Glomerular endothelial cell (primary cell): Measurements from ENCODE around the gene HPCAL1. TPM values are rescaled to one million over a fixed set of nuclear protein-coding genes. Genes with fewer than 3 reads are reported as not detected.
"Not testable (repeated sequence)": the region's sequence is repeated elsewhere in the genome, so short reads cannot be mapped to it uniquely, and the experiment has no call there.

ENCODE experiments used
- DNase-seq: peaks from one replicate; pipeline ENCODE4 v3.0.0-alpha.2; 2011; ENCODE audit warnings: low read depth, low spot score; ENCODE audit errors: extremely low read depth
- total RNA-seq: library from RNA; depleted of rRNA; stranded (reverse); fragments of >200 nt; gene quantifications from 2 replicates; pipeline ENCODE4 v1.2.3, GENCODE V29; 2015

The HPCAL1 gene
- total RNA-seq, 1 donor from 2014 or later, result 114 TPM

- DNase-seq, result no peak
Observed at GRCh38 chr2:10433947-10434885, 131.5 kb downstream of the HPCAL1 start.

DNA sequence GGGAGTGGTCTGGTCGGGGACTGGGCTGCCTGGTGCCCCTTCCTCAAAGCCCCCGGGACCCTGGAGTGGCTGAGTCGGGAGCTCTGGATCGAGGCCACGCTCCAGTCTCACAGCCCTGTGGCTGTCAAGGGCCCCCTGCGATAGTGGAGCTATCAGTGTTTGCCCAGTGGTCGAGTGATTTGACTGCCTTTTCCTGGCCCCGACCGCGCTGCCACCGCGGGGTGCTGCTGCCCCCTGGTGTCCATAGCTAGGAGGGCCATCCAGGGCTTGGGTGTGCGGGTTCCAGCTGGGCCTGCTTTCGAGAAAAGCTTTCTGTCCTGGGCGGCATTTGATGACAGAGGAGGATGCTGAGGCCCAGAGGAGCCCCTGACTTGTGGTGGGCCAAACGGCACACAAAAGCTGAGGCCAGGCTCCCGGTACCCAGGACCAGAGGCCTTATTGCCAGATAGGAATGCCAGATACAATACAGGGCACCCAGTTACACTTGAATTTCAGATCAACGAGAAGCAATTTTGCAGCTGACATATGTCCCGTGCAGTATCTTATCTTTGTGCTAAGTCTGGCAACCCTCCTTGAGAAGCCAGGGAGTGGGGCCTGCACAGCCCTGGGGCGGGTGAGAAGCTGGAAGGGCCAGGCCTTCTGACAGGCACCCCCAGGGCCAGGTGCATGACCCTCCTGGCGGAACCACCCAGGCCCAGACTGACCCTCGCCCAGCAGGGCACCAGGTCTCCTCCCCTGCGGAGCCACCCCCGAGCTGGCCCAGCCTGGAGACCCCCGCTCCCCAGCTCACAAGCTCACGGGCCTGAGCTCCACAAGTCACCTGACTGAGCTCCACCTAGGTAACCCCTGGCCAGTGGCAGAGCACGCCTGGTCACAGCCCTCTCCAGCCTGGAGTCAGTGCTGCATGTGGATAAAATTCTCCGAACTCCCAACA lies 132.4 kb downstream of the HPCAL1 start:
- no peak for DNase-seq

DNA sequence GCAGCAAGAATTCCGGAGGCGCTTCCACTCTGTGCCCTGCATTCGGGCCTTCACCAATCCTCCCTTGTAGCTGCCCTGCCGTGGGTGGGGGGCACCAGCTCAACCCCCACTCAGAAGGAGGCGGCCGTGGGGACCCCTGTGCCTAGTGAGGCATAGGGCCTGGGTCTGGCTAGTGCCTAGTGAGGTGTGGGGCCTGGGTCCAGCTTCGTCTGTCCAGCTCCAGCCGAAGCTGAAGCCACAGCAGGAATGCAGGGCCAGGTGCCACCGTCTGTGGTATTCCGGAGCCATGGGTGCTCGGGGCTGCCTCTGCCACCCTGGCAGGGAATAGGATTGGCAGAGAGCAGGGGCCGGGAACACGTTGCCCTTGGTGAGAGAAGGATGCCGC lies 133.1 kb downstream of the HPCAL1 start:
- DNase-seq, result no peak

GRCh38 chr2:10436583-10437110 lies 133.9 kb downstream of the HPCAL1 start:
- no peak for DNase-seq

GRCh38 chr2:10437806-10438205 lies 135.1 kb downstream of the HPCAL1 start:
- no peak for DNase-seq

DNA sequence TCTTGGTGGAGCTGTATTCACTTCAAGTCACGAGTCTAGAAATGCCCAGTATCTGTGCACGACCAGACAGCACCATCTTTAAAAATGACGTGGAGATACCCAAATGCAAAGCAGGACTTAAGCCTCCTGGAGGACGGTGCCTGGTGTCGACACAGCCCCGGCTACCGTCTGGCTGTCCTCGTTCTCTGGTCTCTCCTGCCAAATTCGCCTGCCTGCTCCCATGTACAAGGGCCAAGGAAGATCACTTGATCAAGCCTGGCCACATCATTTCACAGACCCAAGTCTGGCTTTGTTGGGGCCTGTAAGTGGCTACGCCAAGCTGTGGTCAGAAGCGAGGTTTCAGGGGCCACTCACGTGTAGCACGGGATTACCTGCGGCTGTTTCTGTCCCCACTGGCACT lies 136.0 kb downstream of the HPCAL1 start:
- no peak for DNase-seq

DNA sequence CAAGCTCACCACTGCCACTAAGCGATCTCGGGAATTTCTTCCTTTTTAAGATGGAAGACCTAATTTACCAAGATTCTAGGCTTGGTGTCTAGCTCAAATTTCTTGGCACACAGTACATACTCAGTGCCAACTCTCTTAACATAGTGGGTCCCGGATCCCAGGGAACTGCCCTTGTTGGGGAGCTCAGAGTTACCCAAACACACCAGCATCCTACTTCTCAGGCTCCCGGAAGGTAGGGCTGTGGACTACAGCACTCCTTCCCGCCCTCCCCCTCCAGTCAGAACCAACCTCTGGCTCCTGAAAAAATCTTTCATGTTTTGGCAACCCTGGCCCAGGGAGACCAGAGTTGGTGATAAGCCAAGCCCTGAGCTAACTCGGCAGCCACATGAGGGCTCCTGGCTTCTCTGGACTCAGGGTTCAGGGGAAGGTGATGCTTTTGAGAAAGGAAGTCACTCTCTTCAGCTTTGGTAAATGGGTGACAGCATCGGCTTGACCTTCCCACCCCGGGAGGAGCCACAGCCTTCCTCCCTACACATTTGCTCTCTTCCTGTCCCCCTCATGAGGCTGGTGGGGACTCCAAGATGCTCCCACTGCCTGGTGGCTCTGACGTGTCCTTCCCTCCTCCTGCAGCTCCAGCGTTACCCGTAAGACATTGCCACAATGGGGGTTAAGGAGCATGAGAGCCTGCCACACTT lies 136.6 kb downstream of the HPCAL1 start:
- no peak for DNase-seq

GRCh38 chr2:10439971-10440370 lies 137.3 kb downstream of the HPCAL1 start:
- DNase-seq, result no peak

GRCh38 chr2:10440736-10441135 lies 138.0 kb downstream of the HPCAL1 start:
- no peak for DNase-seq

DNA sequence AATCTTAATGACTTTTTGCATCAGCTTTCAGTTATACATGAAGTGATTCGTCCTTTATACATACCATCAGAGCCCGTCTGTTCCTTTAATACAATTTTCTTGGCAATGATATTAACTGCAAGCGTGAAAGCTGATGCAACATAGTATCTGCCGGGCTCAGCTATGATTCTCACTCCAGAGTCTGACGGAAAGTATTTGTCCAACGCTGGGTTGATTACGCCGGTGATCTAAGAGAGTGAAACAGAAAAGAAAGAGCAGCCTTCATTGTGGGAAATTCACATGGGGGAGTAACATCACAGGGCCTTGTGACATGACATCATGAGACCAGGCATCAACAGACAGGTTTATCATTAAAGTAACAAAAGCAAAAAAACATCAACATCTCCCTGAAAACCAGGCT lies 139.2 kb downstream of the HPCAL1 start:
- no peak for DNase-seq

GRCh38 chr2:10442469-10443126 lies 139.9 kb downstream of the HPCAL1 start:
- DNase-seq, result not testable (repeated sequence)

- DNase-seq, result no peak
Observed at GRCh38 chr2:10444463-10444862, 141.8 kb downstream of the HPCAL1 start.

- DNase-seq, result no peak
Observed at GRCh38 chr2:10446631-10447030, 143.9 kb downstream of the HPCAL1 start.

DNA sequence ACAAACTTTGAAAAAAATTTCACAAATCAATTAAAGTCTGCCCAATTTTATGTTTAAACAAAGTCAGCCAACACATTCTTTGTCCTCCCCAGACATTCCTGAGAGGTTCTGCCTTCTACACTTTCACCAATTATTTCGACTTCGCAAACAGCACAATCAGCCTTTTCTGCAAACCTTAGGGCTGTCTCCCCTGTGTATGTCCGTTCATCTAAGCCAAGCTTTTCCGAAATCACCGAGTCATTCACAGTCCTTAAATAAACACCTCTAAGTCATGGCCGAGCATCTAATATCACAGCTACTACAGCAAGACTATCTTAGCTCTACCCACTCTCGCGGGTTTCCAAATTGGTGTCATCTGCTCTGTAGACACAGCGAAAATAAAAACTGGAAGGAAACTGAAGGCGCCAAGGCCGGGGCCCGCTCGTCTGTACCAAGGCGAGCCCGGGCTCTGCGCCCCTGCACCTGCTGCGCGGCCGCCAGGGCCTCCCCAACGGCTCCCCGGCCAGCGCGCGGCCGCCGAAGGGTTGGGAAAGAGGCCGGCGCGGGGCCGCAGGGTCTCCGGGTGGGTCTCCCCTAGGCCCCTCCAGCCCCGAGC lies 144.7 kb downstream of the HPCAL1 start:
- DNase-seq, result no peak

DNA sequence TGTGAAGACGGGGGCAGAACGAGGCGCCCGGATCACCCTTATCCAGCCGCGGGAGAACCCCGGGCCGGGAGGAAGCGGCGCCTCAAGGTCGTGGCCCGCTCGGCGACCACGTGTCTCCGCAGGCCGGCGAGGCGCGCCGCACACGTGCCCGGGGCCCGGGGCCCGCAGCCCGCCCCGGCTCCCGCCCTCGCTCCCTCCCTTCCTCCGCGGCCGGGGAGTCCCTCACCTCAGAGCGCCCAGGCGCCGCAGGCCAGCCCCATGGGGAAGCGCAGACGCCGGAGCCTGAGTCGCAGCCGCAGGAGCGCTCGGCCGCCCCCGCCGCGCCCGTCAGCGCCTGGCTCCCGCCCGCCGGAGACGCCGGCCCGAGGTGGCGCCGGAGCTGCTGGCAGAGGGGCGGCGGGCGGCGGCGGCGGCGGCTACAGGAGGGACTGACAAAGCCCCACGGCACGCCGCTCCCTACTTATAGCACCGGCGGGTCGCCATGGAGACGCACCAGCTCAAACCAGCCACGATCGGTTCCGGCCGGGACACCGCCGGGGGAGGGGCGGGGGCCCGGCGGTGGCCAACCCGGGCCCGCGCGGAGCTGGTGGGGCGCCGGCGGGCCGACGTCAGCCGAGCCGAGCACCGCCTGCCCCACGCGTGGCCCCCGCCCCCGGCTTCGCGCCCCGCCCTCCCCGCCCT lies 145.3 kb downstream of the HPCAL1 start, which contains the start of gene ODC1:
TSS of gene ODC1 (minus strand) at position 433 of the 681 bp plus-strand sequence. CDS start 3,295 bp downstream, outside the sequence.
- DNase-seq, result no peak

GRCh38 chr2:10448576-10449485 lies 146.1 kb downstream of the HPCAL1 start:
- peak; percentile 45 for DNase-seq

GRCh38 chr2:10449486-10449831 lies 146.8 kb downstream of the HPCAL1 start:
- DNase-seq, result no peak
